Lower leg skin (tissue), 4 donors: ENCODE measurements around the gene MATN1. TPM values are rescaled to one million over a fixed set of nuclear protein-coding genes. Genes with fewer than 3 reads are reported as not detected.

Experiments used
- DNase-seq, 2 donors: peaks; one replicate each; pipeline ENCODE4 v3.0.0-alpha.2; 2019; ENCODE audit warnings: low spot score in 2 of 2
- H3K4me3 ChIP-seq: fragments of 200-600 bp; sonication (generic); 2 replicates; pipeline ENCODE4 v1.5.1; 2017; ENCODE audit warnings: mild to moderate bottlenecking, low read depth; ENCODE audit not compliant: poor library complexity, severe bottlenecking
- CTCF ChIP-seq, 3 donors: fragments of 450-650 bp; IDR thresholded peaks; one replicate each; pipeline ENCODE4 v1.5.1; 2016; ENCODE audit warnings: antibody characterized with exemption in 3 of 3, mild to moderate bottlenecking in 3 of 3, moderate library complexity in 2 of 3
- POLR2A ChIP-seq, 2 donors: fragments of 450-650 bp; IDR thresholded peaks; one replicate each; pipeline ENCODE4 v1.6.1; 2016 to 2017; ENCODE audit warnings: antibody characterized with exemption in 2 of 2, mild to moderate bottlenecking in 1 of 2, moderate library complexity in 1 of 2
- WGBS, 2 donors: methylation state at CpG; one replicate each; pipeline ENCODE4 v1.1.5; 2018; 5-methylcytosine and 5-hydroxymethylcytosine counted together
- intact Hi-C: fragments of 100-400 bp; cut with DNase I; formaldehyde crosslinking; loops from one replicate; pipeline ENCODE4 v1.15.0; 2023; ENCODE audit warnings: low total_unique reads
- total RNA-seq, 4 donors: library from RNA; depleted of rRNA; stranded (reverse); fragments of >200 nt; gene quantifications; one replicate each; pipeline ENCODE4 v1.1.0, GENCODE V29; 2016

The MATN1 gene
- total RNA-seq, 4 donors from 2014 or later, result not detected

- peak in 1 of 2 donors; percentile 40 for DNase-seq
- no peak for TF ChIP-seq CTCF (IDR thresholded peaks at IDR 0.05)
- no peak for TF ChIP-seq POLR2A (IDR thresholded peaks at IDR 0.05)
- WGBS, 2 donors, result 79 to 90% methylated on average over 5 of the region's 5 CpGs
- no peak overlapping the region for H3K4me3 ChIP-seq
- intact Hi-C loops, result no loop called here
Observed at GRCh38 chr1:30683699-30684098, 39.7 kb downstream of the MATN1 start.

- TF ChIP-seq CTCF (IDR thresholded peaks at IDR 0.05), result no peak
- TF ChIP-seq POLR2A (IDR thresholded peaks at IDR 0.05), result no peak
- H3K4me3 ChIP-seq, result no peak overlapping the region
- DNase-seq, result peak in 1 of 2 donors; percentile 84
- intact Hi-C loops, result no loop called here
- WGBS, 2 donors, result 80% methylated on average over 8 of the region's 8 CpGs
Observed at GRCh38 chr1:30682396-30683275, 40.7 kb downstream of the MATN1 start.

- 46 to 58% methylated on average over 3 of the region's 3 CpGs for WGBS, 2 donors
- no peak overlapping the region for H3K4me3 ChIP-seq
- intact Hi-C loops, result no loop called here
- peak in 1 of 2 donors; percentile 46 for DNase-seq
- TF ChIP-seq CTCF (IDR thresholded peaks at IDR 0.05), result no peak
- TF ChIP-seq POLR2A (IDR thresholded peaks at IDR 0.05), result no peak
Observed at GRCh38 chr1:30681782-30682181, 41.6 kb downstream of the MATN1 start.

- TF ChIP-seq POLR2A (IDR thresholded peaks at IDR 0.05) (no peak), CTCF (IDR thresholded peaks at IDR 0.05) (no peak)
- DNase-seq, result no peak
- intact Hi-C loops, result no loop called here
- WGBS, 2 donors, result 66 to 71% methylated on average over 7 of the region's 7 CpGs
- H3K4me3 ChIP-seq, result no peak overlapping the region
Observed at GRCh38 chr1:30680879-30681278, 42.5 kb downstream of the MATN1 start.

- TF ChIP-seq POLR2A (IDR thresholded peaks at IDR 0.05) (no peak), CTCF (IDR thresholded peaks at IDR 0.05) (no peak)
- no peak overlapping the region for H3K4me3 ChIP-seq
- intact Hi-C loops, result no loop called here
- WGBS, 2 donors, result 87 to 89% methylated on average over 6 to 7 of the region's 7 CpGs
- DNase-seq, result peak in 1 of 2 donors; percentile 31
Observed at GRCh38 chr1:30680429-30680828, 43.0 kb downstream of the MATN1 start.
